Dedifferentiated amniotic fluid mesenchymal stem cell (primary cell): ENCODE results near the gene BCL11B.
"Not testable (repeated sequence)": the region's sequence is repeated elsewhere in the genome, so short reads cannot be mapped to it uniquely, and the experiment has no call there.

Experiments
- DNase-seq: peaks from one replicate; pipeline ENCODE4 v3.0.0-alpha.2; 2016; ENCODE audit errors: extremely low spot score

The BCL11B gene

DNA sequence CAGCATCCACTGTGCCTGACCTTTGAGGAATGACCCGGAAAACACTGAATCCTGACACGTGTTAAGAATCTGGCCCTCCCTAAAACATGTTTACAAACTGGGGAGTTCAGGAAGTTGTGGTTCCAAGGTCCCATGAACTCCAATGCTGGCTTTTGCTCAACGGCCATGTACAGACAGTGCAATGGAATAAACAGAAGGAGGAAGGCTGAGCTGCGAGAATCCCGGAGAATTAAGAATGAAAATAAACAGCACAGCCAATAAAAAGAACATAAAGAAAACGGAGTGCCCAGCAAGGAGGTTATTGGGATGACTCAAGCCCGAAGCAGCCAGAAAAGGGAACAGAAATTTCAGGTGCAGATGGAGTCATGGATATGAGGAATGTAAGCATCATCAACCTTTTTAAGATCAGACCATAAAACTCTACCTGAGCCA, 32.3 kb downstream of the BCL11B start:
- DNase-seq, result no peak

DNA sequence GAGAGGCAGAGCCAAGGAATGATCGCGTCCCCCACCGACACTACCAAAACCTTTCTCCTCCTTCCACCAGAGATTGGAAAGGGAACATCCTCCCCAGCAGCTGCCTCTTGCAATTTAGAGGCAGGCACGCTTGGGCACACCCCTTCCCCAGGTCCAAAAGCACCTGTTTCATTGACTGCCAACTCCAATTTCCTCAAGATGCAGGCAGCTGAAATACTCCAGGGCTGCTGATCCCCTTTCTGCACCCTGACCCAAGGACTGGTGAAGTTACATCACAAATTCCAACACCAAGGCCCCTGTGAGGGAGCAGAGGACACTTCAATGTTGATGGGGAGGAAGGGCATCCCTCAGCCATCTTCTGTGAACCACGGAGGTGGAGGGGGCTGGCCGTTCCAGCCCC, 33.8 kb downstream of the BCL11B start:
- DNase-seq, result no peak

DNA sequence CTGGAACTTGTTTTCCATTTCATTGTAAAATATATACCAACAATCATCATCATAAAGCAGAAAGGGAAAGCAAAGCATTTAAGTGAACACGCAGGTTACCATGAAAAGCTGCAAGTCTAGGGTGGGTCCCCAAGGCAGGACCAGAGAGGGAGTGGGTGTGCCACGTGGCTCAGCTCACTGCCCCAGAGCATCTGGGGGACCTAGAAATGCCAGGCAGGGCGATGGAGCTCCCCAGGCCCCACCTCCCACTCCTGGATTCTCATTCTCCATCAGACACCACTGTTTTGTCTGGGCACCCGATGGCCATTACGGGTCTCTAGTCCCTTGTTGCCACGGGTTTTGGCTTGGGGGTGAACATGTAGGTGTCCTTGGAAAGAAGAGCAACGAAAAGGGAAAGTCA, 34.7 kb downstream of the BCL11B start:
- DNase-seq, result no peak

DNA sequence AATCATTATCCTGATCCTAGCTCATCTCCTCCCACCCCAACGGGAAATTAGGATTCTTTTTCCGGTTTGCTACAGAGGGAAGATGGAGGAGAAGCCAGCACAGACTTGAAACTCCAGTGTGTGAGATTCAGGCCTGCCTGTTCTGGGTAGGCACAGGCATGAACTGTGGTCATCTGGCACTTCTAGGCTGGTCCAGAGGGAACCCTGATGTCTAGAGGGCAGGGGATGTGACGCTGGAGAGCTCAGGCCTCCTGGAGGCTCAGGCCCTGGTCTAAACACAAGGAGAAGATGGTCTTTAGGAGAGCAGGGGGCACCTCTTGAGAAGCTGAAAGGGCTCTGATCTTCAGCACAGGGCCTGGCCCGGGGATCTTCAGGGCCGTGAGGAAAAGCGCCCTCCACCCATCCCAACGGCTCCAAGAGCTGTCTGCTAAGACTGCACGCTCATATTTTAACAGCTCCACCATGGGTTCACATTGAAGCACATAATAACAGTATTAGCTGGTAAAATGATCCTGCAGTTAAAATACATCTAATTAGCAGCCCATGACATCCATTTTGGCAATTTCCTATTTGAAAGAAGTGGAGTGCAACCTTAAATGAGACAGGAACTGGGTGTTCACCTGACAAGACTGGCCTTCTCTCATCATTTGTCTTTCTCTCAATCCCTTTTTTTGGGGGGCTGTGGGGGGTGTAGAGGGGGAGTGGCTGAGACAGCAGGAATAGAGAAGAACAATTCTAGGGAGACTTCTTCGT, 35.4 kb downstream of the BCL11B start:
- no peak for DNase-seq

DNA sequence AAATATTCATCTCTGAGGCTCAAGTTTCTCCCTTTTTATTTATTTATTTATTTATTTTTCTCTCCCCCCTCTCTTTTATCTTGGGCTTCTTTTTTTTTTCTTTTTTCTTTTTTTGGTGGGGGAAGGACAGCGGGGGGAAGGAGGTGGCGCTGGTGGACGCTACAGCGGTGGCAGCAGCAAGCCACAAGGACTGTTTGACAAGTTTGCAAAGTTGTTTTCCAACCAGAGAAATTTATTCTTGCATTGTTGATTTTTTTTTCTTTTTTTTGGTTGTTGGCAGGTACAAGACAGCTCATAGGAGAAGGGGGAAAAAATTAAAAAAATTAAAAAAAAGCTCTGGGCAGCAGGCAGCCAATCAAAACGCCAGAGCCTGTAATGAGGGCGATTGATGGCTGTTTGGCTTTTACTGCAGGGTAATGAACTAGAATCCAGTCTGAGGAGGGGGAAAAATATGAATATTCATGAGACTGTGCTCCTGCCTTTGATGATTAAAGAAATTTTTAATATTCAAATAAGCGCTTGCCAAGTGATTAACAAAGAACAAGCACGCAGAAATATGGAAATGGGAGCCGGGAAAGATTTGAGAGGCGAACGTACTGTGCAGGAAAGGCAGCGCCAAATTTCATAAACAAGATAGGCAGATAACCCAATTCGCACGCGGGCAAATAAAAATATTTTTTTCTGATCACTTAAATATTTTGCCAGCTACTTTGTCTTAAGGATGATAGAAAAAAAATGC, 36.2 kb downstream of the BCL11B start:
- DNase-seq, result no peak

DNA sequence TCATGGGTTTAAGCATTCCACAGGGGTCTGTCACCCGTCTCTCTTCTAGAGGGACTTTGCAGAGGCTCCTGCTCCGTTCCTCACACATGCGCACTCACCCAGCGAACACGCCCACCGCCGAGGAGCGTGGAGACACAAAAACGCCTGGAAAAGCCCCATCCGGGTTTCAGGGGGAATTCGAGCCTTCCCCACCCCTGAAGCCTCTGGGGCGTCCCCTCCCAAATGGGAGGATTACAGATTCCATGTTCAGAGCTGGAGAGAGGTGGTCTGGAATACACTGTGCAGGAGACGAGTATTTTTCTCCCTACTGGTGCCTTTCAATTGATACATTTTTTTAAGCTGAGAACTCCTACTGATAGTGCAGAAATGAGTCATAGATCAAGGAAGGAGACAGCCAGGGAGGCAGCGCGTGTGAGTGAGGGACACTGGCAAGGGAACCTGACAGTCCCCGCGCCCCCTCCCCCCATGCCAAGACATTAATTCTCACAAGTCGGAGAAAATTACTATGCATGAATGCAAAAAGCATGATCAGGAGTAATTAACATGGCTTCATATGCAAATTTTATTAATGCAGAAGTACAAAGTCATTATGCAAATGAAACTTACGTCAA, 36.9 kb downstream of the BCL11B start:
- no peak for DNase-seq

DNA sequence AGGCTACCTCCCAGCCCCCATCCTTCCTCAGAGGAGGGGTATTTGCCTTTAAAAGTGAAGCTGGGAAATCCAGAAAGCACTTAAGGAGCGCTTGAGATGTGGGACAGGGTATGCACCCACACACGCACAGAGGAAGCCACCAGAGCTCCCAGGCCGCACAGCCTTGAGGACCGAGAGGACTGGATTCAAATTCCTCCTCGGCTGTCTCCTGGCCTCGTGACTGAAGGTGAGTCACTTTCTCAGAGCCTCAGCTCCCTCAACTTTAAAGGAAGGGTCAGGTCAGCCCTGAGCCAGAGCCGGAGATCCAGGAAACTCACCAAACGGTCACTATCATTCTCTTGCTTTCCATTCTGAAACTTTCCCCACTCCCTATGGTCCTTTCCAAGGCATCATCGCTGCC, 37.6 kb downstream of the BCL11B start:
- no peak for DNase-seq

DNA sequence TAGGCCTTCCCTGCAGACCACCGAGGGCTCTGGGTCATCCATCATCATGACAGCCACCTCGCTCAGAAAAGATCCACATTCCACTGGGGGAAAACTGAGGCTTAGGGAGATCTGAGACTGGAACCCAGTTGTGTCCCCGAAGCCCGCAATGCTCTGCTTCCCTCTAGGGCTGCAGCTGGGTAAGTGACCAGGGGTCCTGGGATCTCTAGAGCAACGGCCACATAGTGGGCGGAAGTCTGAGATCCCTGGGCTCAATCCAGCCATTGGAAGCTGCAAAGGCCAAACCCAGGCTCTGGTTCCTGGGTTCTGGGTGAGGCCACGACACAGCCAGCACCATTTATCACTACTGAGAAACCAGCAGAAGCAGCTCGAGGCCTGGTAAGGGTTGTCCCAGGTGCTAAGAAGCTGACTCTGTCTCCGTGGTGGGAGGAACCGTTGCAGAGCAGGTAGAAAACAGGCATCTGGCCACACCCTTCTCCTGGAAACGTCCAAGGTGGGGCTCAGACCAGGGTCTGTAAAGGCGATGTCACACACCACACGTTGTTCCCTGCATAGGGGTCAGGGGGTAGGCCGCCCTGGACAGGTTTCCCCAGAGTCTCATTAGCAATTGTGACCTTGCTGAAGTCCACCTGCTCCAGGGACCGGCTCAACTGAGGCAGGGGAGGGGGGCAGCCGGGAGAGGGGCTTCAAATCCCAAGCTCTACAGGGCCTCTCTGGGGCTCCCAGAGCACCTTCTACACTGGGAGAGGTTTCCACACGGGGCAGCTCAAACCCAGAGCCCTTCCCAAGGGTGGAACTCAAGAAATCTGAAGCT, 38.6 kb downstream of the BCL11B start:
- no peak for DNase-seq

DNA sequence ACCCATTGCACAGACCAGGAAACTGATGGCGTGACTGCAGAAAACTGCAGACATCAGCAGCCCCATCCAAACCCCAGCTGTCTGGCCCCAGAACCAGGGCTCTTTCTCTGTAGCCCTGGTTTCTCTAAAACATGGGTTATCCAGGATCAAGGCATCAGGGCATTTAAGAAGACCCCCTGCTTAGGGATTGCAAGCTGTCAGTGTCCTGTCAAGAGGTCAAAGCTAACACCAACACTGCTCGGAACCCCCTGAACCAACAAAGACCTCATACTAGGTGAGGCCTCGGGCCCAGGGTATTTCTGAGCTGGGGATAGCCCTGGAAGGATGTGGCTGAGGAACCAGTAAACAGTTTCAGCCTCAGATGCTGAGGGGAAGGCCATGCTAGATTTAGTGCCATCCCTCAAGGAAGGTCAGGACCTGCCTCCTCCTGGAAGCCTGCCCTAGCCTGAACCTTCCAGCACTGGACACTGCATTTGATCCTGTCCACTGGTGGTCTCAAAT, 39.2 kb downstream of the BCL11B start:
- no peak for DNase-seq

DNA sequence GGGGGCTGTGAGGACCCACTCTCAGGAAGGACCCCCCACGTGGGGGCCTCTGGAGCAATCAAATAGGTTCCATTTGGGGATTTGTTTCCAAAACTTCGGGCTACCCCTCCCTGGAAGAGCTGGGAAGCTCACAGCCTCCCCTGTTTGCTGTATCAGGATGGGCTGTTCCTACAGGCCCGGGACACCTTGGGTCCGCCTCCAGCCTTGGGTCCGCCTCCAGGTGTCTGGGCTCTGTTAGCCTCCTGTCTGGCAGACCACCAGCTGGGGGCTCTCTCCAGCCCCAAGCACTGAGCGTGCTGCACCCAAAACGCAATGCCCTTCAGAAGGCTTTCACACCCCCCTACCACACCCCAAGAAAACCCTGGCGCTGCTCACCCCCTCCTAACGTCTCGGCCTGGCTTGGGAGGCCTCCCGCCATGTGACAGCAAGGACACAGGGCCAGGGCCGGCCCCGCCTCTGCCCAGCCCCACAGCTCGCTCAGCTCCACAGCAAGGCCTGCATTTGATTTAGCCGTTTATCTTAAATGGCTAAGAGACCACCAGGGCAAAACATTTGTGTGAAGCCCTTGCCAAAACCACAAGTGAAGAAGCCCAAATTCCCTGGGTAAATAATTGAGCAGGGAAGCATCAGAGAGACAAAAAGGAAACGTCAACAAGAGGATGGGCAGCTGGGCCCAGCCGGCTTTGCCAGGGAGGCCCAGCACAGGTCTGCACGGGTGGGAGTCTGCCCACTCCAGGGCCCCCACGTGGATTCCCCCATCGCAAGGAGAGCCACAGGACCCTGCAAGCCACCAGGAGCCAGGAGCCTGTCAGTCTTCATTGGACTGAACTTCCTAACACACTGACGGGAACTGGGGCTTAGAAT, 39.9 kb downstream of the BCL11B start:
- DNase-seq, result no peak

DNA sequence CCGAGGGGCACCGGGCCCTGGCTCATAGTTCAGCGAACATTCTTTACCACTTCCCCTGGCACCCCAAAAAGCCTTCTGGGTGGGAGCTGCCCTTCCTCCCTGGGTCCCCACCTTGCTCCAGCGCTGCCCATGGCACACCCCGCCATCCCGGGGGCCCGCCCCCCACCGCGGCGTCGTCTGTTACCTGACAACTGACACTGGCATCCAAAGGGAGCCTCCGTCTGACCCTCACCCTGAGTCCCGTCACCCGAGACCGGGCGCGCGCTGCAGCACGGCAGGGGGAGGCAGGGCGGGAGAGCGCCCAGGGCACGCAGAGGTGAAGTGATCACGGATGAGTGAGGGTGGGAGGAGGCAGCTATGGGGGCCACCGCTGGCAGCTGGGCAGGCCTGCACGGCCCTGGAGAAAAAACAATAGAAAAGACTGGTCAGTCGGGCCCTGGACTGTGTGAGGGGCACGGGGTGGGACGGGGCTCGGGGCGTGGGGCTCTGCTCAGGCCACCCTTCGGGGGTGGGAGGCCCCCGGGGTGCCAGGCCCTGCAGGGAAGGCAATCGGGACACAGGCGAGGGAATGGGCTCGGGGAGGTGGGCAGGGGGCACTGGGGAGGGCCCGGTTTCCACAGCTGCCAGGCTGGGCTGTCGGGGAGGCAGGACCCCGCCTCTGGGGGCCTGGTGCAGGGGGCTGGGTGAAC, 40.7 kb downstream of the BCL11B start:
- DNase-seq, result no peak

DNA sequence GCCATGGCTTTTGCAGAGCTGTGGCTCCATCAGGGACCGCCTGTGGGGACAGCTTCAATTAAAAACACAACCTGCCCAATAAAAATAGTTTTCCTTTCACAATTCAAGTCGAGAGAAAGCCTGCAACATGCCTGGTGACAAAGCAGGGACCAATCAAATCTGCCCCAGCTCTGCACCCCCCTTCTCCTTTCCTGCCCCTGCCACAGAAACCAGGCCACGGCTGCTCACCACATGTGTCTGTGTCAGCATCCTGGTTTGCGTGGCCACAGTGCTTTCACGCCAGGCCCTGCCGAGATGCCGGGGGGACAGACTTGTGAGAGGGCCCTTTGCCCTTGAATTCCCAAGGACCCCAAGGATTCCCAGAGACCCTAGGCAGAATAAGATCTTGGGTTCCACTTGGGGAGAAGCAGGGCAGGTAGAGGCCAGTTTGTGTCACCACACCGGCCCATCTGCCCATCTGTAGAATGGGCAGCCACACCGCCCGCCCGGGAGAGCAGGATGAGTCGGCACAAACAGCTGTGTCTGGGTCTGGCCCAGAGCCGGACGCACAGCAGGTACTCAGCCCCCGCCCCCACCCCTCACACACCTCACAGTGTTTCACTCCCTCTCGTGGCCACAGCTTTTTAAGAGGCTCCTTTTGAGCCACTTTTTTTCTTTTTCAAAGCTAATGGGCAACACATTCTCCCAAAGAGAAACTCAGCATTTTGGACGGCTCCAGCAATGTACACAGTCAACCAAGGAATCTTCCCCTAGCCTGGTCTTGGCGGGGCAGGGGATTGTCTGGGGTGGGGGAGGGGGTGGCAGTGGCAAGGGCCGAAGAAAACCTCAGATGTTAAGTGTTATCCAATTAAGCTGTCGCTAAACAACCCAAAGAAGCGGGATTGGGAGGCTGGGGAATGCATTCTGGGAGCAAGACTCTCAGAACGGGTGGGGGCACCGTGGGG, 41.5 kb downstream of the BCL11B start:
- DNase-seq, result no peak

DNA sequence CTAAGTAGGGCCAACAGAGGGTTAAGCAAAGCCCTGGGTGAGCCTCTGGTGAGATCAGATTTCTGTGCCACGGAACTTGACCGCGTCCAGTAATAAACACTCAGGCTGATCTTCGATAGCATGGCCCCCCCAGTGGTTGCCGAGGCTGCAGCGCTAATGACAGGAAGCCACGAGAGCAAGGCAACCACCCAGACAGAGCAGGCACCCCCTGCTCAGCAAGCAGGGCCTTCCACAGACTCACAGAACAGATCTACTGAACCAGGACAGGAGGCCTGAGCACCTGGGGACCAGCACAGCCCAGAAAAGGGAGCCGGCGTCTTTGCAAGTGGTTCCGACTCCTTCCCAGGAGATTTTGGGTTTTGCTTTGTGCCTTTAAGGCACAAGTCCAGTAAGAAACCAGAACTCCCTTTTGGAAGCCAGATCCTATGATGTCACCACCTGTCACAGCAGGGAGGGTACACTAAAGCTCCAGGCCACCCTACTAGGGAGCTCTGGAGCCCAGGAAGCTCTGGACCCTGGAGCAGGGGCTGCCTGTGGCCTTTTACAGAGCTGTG, 42.3 kb downstream of the BCL11B start:
- DNase-seq, result no peak

DNA sequence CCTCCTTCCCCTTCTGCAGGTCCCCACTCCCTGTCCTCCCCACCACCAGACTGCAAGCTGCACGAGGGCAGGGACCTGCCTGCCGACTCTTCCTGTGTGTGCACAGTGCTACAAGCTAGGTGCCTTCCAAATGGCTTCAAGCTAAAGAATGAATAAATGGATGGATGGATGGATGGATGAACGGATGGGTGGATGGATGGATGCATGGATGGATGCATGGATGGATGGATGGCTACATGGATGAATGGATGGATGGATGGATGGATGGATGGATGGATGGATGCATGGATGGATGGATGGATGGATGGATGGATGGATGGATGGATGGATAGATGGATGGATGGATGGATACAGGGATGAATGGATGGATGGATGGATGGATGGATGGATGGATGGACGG, 43.2 kb downstream of the BCL11B start:
- not testable (repeated sequence) for DNase-seq

DNA sequence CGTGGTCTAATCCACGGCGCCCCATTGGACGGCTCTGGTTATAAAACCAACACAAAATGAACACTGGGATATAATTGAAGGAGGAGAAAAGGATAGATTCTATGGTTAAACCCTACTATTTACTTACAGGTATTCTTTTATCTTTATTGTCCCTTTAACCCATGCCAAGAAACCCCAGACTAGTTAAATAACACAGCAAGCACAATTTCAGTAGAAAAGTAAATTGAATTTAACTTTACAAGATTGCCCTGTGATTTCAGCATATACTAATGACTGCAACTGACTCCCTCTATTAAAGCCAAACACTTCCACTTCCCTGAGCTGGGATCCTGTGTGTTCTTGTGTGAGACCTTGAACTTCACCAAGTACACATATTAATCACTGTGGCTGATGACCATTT, 45.3 kb downstream of the BCL11B start:
- no peak for DNase-seq

DNA sequence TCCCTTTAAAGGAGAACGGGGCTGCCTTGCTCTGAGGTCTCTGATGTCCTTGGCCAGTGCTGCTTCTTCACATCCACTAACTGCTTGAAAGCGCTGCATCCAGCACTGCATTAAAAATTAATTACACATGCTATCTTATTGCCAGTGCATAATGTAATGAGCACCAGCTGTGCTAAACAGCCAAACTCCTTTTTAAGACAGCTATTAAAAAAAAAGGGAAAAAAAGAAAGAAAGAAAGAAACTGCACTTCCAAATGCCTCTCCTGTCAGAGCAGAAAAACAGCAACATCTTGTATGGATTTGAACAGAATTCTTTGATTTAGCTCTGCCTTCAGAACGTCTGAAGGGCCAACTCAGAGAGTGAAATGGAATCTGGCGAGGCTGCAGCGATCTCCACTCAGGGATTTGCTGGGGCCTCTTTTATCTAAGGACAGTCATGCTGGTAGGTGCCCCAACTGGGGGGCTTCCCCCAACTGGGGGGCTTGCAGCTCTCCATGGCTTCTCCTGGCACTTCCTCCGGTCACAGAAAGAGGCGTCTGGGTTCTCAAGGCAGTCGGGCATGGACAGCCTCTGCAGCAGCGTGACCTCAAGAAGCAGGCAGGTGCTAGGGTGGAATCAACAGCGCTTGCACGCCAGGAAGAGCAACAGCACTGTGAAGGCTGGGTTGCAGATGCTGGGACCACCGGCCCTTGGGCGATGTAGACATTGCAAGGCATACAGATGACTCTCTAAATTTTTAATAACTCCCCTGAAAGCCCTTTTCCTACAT, 46.4 kb downstream of the BCL11B start:
- DNase-seq, result no peak

DNA sequence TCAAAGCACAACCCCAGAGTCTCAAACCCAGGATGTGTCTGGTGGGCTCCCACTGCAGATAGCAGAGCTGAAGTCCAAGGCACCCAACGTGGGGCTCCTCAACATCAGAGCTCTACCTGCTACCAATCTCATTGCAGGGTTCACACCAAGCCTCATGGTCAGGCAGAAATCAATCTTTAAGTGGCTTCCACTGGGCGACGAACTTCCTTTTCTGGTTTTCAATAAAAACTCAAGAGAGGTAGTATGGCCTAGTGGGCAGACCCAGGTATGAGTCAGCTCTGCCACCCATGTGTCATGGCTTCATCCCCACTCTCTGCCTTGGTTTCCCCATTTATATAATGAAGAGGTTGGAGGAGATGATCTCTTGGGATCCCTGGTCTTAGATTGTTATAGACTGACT, 47.0 kb downstream of the BCL11B start:
- DNase-seq, result no peak
